ENCODE measurements around the gene TNIK.

Gene TNIK

DNA sequence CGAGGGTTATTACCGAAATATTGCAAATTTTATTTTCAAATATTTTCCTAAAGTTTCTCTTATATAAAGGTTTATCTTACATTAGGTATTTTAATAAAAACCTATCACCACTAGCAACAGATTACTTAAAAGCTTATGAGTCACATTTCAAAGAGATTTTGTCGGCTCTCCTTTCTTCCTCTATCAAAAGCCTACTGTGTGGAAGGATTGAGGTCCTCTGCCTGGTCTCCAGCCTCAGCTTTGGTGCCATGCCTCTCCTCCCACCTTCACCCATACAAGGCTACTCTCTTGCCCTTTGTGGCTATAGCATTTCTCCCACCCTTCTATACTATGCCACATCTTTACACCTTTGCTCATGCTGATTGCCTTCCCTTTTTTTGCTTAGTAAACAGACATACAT lies 199.3 kb downstream of the TNIK start:
- no peak for TF ChIP-seq CTCF (IDR thresholded peaks at IDR 0.05; ENCODE audit: low read depth, low read length)
- no peak overlapping the region for H3K4me3 ChIP-seq (ENCODE audit: low read depth, low read length)
- no peaks in the 10 kb centered on the region for H3K36me3 ChIP-seq
- DNase-seq, result no peak
- H3K9me3 ChIP-seq, result no peaks in the 10 kb centered on the region
- H3K27me3 ChIP-seq, result no peaks in the 10 kb centered on the region
- peaks cover 5% of the 10 kb centered on the region for H3K4me1 ChIP-seq

- no peaks in the 10 kb centered on the region for H3K27me3 ChIP-seq
- H3K4me3 ChIP-seq (ENCODE audit: low read depth, low read length), result no peak overlapping the region
- TF ChIP-seq CTCF (IDR thresholded peaks at IDR 0.05; ENCODE audit: low read depth, low read length), result no peak
- no peaks in the 10 kb centered on the region for H3K9me3 ChIP-seq
- H3K4me1 ChIP-seq, result peaks cover 5% of the 10 kb centered on the region
- no peaks in the 10 kb centered on the region for H3K36me3 ChIP-seq
- DNase-seq, result no peak
Measured at GRCh38 chr3:171260466-171260865, 199.7 kb downstream of the TNIK start.

DNA sequence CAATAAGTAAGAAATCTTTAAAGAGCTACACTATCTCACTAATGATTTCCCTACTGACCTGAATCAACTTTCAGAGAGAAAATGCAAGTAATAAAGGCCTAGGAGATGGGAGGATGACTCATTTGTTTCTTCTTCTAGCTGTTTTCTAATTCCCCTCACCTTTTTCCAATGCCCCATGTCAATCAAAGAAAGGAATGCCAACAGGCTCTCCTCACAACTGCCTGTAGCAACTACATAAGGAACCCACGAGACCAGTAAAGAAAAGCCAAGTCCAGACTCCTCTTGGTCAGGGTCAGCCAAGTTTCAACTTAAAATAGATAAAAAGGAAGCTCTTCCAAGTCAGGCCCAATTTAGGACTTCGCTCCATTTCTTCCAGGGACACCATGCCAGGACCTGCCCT lies 201.9 kb downstream of the TNIK start:
- no peaks in the 10 kb centered on the region for H3K9me3 ChIP-seq
- TF ChIP-seq CTCF (IDR thresholded peaks at IDR 0.05; ENCODE audit: low read depth, low read length), result no peak
- no peaks in the 10 kb centered on the region for H3K27me3 ChIP-seq
- DNase-seq, result no peak
- no peak overlapping the region for H3K4me3 ChIP-seq (ENCODE audit: low read depth, low read length)
- H3K36me3 ChIP-seq, result no peaks in the 10 kb centered on the region
- peaks cover 17% of the 10 kb centered on the region for H3K4me1 ChIP-seq

- DNase-seq, result no peak
- Histone ChIP-seq H3K4me3 (ENCODE audit: low read depth, low read length) (no peak overlapping the region), H3K27me3 (no peaks in the 10 kb centered on the region), H3K9me3 (no peaks in the 10 kb centered on the region), H3K4me1 (peaks cover 17% of the 10 kb centered on the region), H3K36me3 (no peaks in the 10 kb centered on the region)
- no peak for TF ChIP-seq CTCF (IDR thresholded peaks at IDR 0.05; ENCODE audit: low read depth, low read length)
Measured at GRCh38 chr3:171257251-171258203, 202.7 kb downstream of the TNIK start.

GRCh38 chr3:171256445-171257250 lies 203.6 kb downstream of the TNIK start:
- no peak overlapping the region for H3K4me3 ChIP-seq (ENCODE audit: low read depth, low read length)
- H3K27me3 ChIP-seq, result no peaks in the 10 kb centered on the region
- no peak for TF ChIP-seq CTCF (IDR thresholded peaks at IDR 0.05; ENCODE audit: low read depth, low read length)
- no peaks in the 10 kb centered on the region for H3K9me3 ChIP-seq
- H3K4me1 ChIP-seq, result peaks cover 17% of the 10 kb centered on the region
- H3K36me3 ChIP-seq, result no peaks in the 10 kb centered on the region
- no peak for DNase-seq
